Measurements from ENCODE around the gene FKBP1A.

The FKBP1A gene

DNA sequence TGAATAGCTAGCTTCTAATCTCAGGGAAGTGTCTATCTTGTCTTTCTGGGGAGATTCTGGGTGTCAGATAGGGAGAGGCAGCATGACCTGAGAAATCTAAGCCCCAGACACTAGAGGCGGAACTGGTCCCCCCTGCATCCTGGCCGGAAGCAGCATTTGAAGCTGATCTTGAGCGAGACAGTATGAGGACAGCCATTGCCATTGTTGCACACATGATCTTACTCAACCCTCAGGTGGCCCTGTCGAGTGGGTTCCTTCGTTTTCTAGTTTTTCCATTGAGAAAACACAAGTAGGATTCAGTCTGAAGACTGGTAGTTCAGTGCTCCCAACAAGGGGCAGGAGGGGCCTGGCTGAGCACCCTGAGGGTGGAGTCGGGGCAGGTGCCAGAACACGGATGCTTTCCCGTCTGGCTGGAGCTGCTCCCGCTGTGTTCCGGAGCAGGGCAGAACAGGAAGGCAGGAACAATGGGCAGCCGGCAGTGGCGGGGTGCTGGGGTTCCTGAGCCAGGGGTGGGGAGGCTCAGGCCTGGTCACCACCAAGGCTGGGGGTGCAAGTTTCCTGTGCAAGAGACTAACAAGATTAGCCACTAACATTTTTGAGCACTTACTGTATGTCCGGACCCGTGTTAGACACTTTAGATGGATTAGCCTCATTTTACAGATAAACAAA lies 56.0 kb downstream of the FKBP1A start:
- TF ChIP-seq FOXK2 (IDR thresholded peaks at IDR 0.05) (no peak), LEF1 (IDR thresholded peaks at IDR 0.05; ENCODE audit: borderline replicate concordance) (no peak), BHLHE40 (IDR thresholded peaks at IDR 0.05; ENCODE audit: borderline replicate concordance) (no peak), FOXA1 (IDR thresholded peaks at IDR 0.05) (no peak), NFRKB (IDR thresholded peaks at IDR 0.05) (no peak), HDGF (IDR thresholded peaks at IDR 0.05; ENCODE audit: borderline replicate concordance) (no peak), ZNF384 (IDR thresholded peaks at IDR 0.05) (no peak), SUZ12 (IDR thresholded peaks at IDR 0.05) (no peak), PKNOX1 (IDR thresholded peaks at IDR 0.05) (no peak), ARNT (IDR thresholded peaks at IDR 0.05) (no peak), CTBP1 (IDR thresholded peaks at IDR 0.05; ENCODE audit: borderline replicate concordance) (no peak), TARDBP (IDR thresholded peaks at IDR 0.05) (no peak)
- CTCF ChIA-PET: no interaction called here
- DNase-seq (ENCODE audit: extremely low spot score): no peak
- POLR2A ChIA-PET: interaction anchor here (1.0 to 1.3 kb wide), 3 partner anchors 9 to 56 kb away, joined by 3 to 5 read pairs (median 4); partner anchors contain the start of gene FKBP1A

DNA sequence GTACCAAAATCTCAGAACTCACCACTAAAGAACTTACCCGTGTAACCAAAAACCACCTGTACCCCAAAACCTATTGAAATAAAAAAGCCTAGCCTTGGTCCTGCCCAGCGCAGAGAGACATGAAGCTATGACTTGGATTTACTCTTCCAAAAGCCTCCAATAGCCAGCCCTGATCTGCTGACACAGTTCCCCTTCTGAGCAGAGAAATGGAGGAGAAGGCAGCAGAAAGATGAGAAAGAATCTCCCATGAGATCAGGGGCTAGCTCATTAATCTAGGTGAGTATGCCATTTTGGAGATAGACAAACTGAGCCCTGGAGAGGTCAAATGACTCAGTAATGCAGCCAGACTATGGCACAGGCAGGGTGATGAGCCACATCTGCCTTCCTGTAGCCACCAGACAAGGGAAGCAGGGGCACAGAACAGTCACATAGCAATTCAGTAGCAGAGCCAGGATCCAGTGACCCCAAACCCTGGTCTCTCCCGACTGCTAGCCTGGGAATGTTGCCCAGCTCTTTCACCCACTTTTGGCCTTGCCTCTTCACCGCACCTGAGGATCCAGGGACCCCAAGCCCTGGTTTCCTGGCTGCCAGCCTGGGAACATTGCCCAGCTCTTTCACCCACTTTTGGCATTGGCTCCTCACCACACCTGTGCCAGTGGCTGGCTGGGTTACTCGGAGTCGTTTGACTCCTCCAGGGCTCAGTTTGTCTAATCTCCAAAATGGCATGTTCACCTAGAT lies 56.7 kb downstream of the FKBP1A start:
- no peak for DNase-seq (ENCODE audit: extremely low spot score)
- TF ChIP-seq BHLHE40 (IDR thresholded peaks at IDR 0.05; ENCODE audit: borderline replicate concordance): no peak
- no peak for TF ChIP-seq FOXK2 (IDR thresholded peaks at IDR 0.05)
- TF ChIP-seq FOXM1 (IDR thresholded peaks at IDR 0.05; ENCODE audit: borderline replicate concordance): no peak
- TF ChIP-seq PKNOX1 (IDR thresholded peaks at IDR 0.05): no peak
- TF ChIP-seq ELF4 (IDR thresholded peaks at IDR 0.05): no peak
- no peak for TF ChIP-seq FOXA1 (IDR thresholded peaks at IDR 0.05)
- no peak for TF ChIP-seq LEF1 (IDR thresholded peaks at IDR 0.05; ENCODE audit: borderline replicate concordance)
- no peak for TF ChIP-seq ARNT (IDR thresholded peaks at IDR 0.05)
- no peak for TF ChIP-seq SUZ12 (IDR thresholded peaks at IDR 0.05)
- no peak for TF ChIP-seq NFRKB (IDR thresholded peaks at IDR 0.05)
- TF ChIP-seq CTBP1 (IDR thresholded peaks at IDR 0.05; ENCODE audit: borderline replicate concordance): no peak
- TF ChIP-seq TARDBP (IDR thresholded peaks at IDR 0.05): no peak
- TF ChIP-seq HDGF (IDR thresholded peaks at IDR 0.05; ENCODE audit: borderline replicate concordance): no peak
- POLR2A ChIA-PET: interaction anchor here (1.0 to 1.3 kb wide), 3 partner anchors 9 to 57 kb away, joined by 3 to 5 read pairs (median 4); partner anchors contain the start of gene FKBP1A
- CTCF ChIA-PET: no interaction called here

- TF ChIP-seq L3MBTL2 (conservative IDR thresholded peaks at IDR 0.05) (no peak), HDGF (IDR thresholded peaks at IDR 0.05; ENCODE audit: borderline replicate concordance) (no peak), LEF1 (IDR thresholded peaks at IDR 0.05; ENCODE audit: borderline replicate concordance) (no peak), FOXK2 (IDR thresholded peaks at IDR 0.05) (no peak), BHLHE40 (IDR thresholded peaks at IDR 0.05; ENCODE audit: borderline replicate concordance) (no peak), FOXM1 (IDR thresholded peaks at IDR 0.05; ENCODE audit: borderline replicate concordance) (no peak), SUZ12 (IDR thresholded peaks at IDR 0.05) (no peak), PKNOX1 (IDR thresholded peaks at IDR 0.05) (no peak), SP1 (IDR thresholded peaks at IDR 0.05) (no peak), ELF4 (IDR thresholded peaks at IDR 0.05) (no peak), NFRKB (IDR thresholded peaks at IDR 0.05) (no peak), FOXA1 (IDR thresholded peaks at IDR 0.05) (no peak), TARDBP (IDR thresholded peaks at IDR 0.05) (no peak), ARNT (IDR thresholded peaks at IDR 0.05) (no peak), ZNF384 (IDR thresholded peaks at IDR 0.05) (no peak), CTBP1 (IDR thresholded peaks at IDR 0.05; ENCODE audit: borderline replicate concordance) (no peak)
- ChIA-PET CTCF (no interaction called here), POLR2A (no interaction called here)
- DNase-seq (ENCODE audit: extremely low spot score): no peak
These were observed 58.1 kb downstream of the FKBP1A start for GRCh38 chr20:1334761-1335160.

DNA sequence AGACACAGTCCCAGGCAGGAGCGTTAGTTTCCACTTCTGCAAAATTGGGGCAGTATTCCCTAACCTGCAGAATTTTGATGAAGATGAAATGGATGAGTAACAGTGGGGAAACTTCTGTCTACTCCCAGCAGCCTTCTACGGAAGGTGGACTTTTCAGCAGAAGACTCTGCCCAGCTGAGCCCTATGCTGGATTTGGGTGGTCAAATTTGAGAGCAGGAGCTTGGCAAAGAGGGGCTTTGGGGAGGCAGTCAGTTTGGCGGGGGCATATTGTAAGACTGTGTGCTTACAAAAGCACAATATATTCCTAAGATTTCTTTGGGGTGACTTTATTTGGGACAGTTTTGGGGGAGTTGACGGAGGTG lies 58.5 kb downstream of the FKBP1A start:
- ChIA-PET CTCF (no interaction called here), POLR2A (no interaction called here)
- TF ChIP-seq BHLHE40 (IDR thresholded peaks at IDR 0.05; ENCODE audit: borderline replicate concordance) (no peak), ARNT (IDR thresholded peaks at IDR 0.05) (no peak), L3MBTL2 (conservative IDR thresholded peaks at IDR 0.05) (no peak), HDGF (IDR thresholded peaks at IDR 0.05; ENCODE audit: borderline replicate concordance) (no peak), LEF1 (IDR thresholded peaks at IDR 0.05; ENCODE audit: borderline replicate concordance) (no peak), FOXM1 (IDR thresholded peaks at IDR 0.05; ENCODE audit: borderline replicate concordance) (no peak), ZNF384 (IDR thresholded peaks at IDR 0.05) (no peak), SP1 (IDR thresholded peaks at IDR 0.05) (no peak), PKNOX1 (IDR thresholded peaks at IDR 0.05) (no peak), CTBP1 (IDR thresholded peaks at IDR 0.05; ENCODE audit: borderline replicate concordance) (no peak), FOXK2 (IDR thresholded peaks at IDR 0.05) (no peak), TARDBP (IDR thresholded peaks at IDR 0.05) (no peak)
- no peak for DNase-seq (ENCODE audit: extremely low spot score)
